T-helper 9 cell (primary cell): ENCODE data around the gene LRRC4B.
A peak's percentile ranks its signal among the peaks of the same experiment; 100 is the strongest.
"Not testable (repeated sequence)": the region's sequence is repeated elsewhere in the genome, so short reads cannot be mapped to it uniquely, and the experiment has no call there.

ENCODE experiments used
- DNase-seq: peaks from one replicate; pipeline ENCODE4 v3.0.0-alpha.2; 2020

Gene LRRC4B

GRCh38 chr19:50551034-50551714, 17.1 kb downstream of the LRRC4B start:
- no peak for DNase-seq

GRCh38 chr19:50550594-50550966, 17.7 kb downstream of the LRRC4B start:
- no peak for DNase-seq

- no peak for DNase-seq
Measured at GRCh38 chr19:50549927-50550593, 18.2 kb downstream of the LRRC4B start.

GRCh38 chr19:50549059-50549926, 18.9 kb downstream of the LRRC4B start:
- no peak for DNase-seq

GRCh38 chr19:50548191-50549058, 19.8 kb downstream of the LRRC4B start:
- no peak for DNase-seq

GRCh38 chr19:50547385-50548190, 20.6 kb downstream of the LRRC4B start:
- no peak for DNase-seq

GRCh38 chr19:50546527-50547221, 21.6 kb downstream of the LRRC4B start:
- DNase-seq, result no peak

GRCh38 chr19:50542943-50543342, 25.3 kb downstream of the LRRC4B start:
- no peak for DNase-seq

GRCh38 chr19:50537769-50538230, 30.4 kb downstream of the LRRC4B start:
- peak; percentile 55 for DNase-seq

- no peak for DNase-seq
Measured at GRCh38 chr19:50537306-50537685, 30.9 kb downstream of the LRRC4B start.

GRCh38 chr19:50536662-50537305, 31.5 kb downstream of the LRRC4B start:
- DNase-seq, result no peak

- no peak for DNase-seq
Measured at GRCh38 chr19:50535672-50536187, 32.5 kb downstream of the LRRC4B start.

- DNase-seq, result no peak
Measured at GRCh38 chr19:50534478-50534877, 33.8 kb downstream of the LRRC4B start.

GRCh38 chr19:50532952-50533351, 35.3 kb downstream of the LRRC4B start:
- DNase-seq, result no peak

- DNase-seq, result no peak
Measured at GRCh38 chr19:50531171-50531612, 37.0 kb downstream of the LRRC4B start.

- DNase-seq, result not testable (repeated sequence)
Measured at GRCh38 chr19:50528052-50528451, 40.2 kb downstream of the LRRC4B start.

- no peak for DNase-seq
Measured at GRCh38 chr19:50522881-50523280, 45.4 kb downstream of the LRRC4B start.

GRCh38 chr19:50520822-50521465, 47.3 kb downstream of the LRRC4B start:
- DNase-seq, result no peak

- DNase-seq, result no peak
Measured at GRCh38 chr19:50519006-50519575, 49.1 kb downstream of the LRRC4B start.
